NCI-H82 treated with DMSO at 0.1 percent for 48 hours (cell line): ENCODE data around the gene RND2.
"Not testable (repeated sequence)": the region's sequence is repeated elsewhere in the genome, so short reads cannot be mapped to it uniquely, and the experiment has no call there.

ENCODE experiments used
- DNase-seq: peaks from one replicate; lab custom pipeline; 2025; ENCODE audit not compliant: unreplicated experiment; lab: John Stamatoyannopoulos, UW

Gene RND2

GRCh38 chr17:43025766-43026537 is 921 bp downstream of the RND2 start:
- DNase-seq: no peak

GRCh38 chr17:43026595-43026994 is 1.6 kb downstream of the RND2 start:
- no peak for DNase-seq

GRCh38 chr17:43027091-43028032 is 2.3 kb downstream of the RND2 start:
- no peak for DNase-seq

- DNase-seq: no peak
Observed at GRCh38 chr17:43028221-43028861, 3.3 kb downstream of the RND2 start.

- DNase-seq: no peak
Observed at GRCh38 chr17:43030137-43030767, 5.2 kb downstream of the RND2 start.

GRCh38 chr17:43031666-43032065 is 6.6 kb downstream of the RND2 start:
- no peak for DNase-seq

- peak; percentile 55 for DNase-seq
Observed at GRCh38 chr17:43033948-43034881, 9.2 kb downstream of the RND2 start.

- DNase-seq: no peak
Observed at GRCh38 chr17:43034894-43035293, 9.9 kb downstream of the RND2 start.

- DNase-seq: no peak
Observed at GRCh38 chr17:43039646-43040045, 14.6 kb downstream of the RND2 start.

GRCh38 chr17:43040655-43041054 is 15.6 kb downstream of the RND2 start:
- DNase-seq: no peak

- DNase-seq: peak; percentile 34
Observed at GRCh38 chr17:43042025-43042628, 17.1 kb downstream of the RND2 start.

GRCh38 chr17:43043307-43043706 is 18.3 kb downstream of the RND2 start:
- no peak for DNase-seq

GRCh38 chr17:43044024-43044423 is 19.0 kb downstream of the RND2 start:
- no peak for DNase-seq

GRCh38 chr17:43051969-43052368 is 26.9 kb downstream of the RND2 start:
- no peak for DNase-seq

GRCh38 chr17:43053008-43053407 is 28.0 kb downstream of the RND2 start:
- DNase-seq: not testable (repeated sequence)

GRCh38 chr17:43056051-43056450 is 31.0 kb downstream of the RND2 start:
- no peak for DNase-seq

- no peak for DNase-seq
Observed at GRCh38 chr17:43062984-43063638, 38.1 kb downstream of the RND2 start.

GRCh38 chr17:43068570-43069367 is 43.7 kb downstream of the RND2 start:
- DNase-seq: no peak
